H1 (cell line): ENCODE results near the gene CLDN9. TPM values are rescaled to one million over a fixed set of nuclear protein-coding genes. Genes with fewer than 3 reads are reported as not detected.

Experiments
- CTCF ChIA-PET: fragments of 300-600 bp; sonication (Branson Sonifier 250); formaldehyde crosslinking; loops from one replicate; lab custom pipeline; 2021; ENCODE audit not compliant: partially characterized antibody; lab: Charles Lee
- POLR2A ChIA-PET: fragments of 300-600 bp; sonication (Branson Sonifier 250); formaldehyde crosslinking; loops from one replicate; lab custom pipeline; 2021; ENCODE audit warnings: inconsistent platforms; ENCODE audit not compliant: partially characterized antibody; lab: Charles Lee
- DNase-seq, 2 experiments: peaks; one replicate each; pipeline versions ENCODE4 v3.0.0 to v3.0.0-alpha.2; 2010 to 2022; ENCODE audit warnings: low spot score in 2 of 2, low read depth in 1 of 2, mixed read lengths in 1 of 2
- FAIRE-seq: peaks from 2 replicates; lab custom pipeline; 2011; peaks lifted over from hg19 to GRCh38; lab: Jason Lieb, UNC
- H2AFZ ChIP-seq: 2 replicates; pipeline ENCODE4 v1.8.1; 2012; ENCODE audit warnings: low read length, inconsistent platforms
- H2AK5ac ChIP-seq: 2 replicates; pipeline ENCODE4 v1.6.1; 2013; ENCODE audit warnings: low read depth, low read length
- H2BK120ac ChIP-seq: replicated peaks from 2 replicates; pipeline ENCODE3; 2013; ENCODE audit warnings: low read depth, low read length, inconsistent platforms
- H2BK12ac ChIP-seq: 2 replicates; pipeline ENCODE4 v1.6.1; 2013; ENCODE audit warnings: low read depth, low read length
- H2BK15ac ChIP-seq: 2 replicates; pipeline ENCODE4 v1.6.1; 2013; ENCODE audit warnings: low read length
- H2BK20ac ChIP-seq: 2 replicates; pipeline ENCODE4 v1.6.1; 2013; ENCODE audit warnings: low read length
- H2BK5ac ChIP-seq: 2 replicates; pipeline ENCODE4 v1.6.1; 2013; ENCODE audit warnings: low read depth, low read length
- H3K14ac ChIP-seq: 2 replicates; pipeline ENCODE4 v1.6.1; 2013; ENCODE audit warnings: inconsistent platforms; ENCODE audit not compliant: insufficient read length
- H3K18ac ChIP-seq: 2 replicates; pipeline ENCODE4 v1.6.1; 2013; ENCODE audit warnings: low read length; ENCODE audit errors: extremely low read depth
- H3K23ac ChIP-seq: 2 replicates; pipeline ENCODE4 v1.6.1; 2013; ENCODE audit warnings: inconsistent platforms; ENCODE audit not compliant: insufficient read length
- H3K23me2 ChIP-seq: 2 replicates; pipeline ENCODE4 v1.6.1; 2013; ENCODE audit warnings: low read depth, low read length
- H3K27ac ChIP-seq: 2 replicates; pipeline ENCODE4 v1.6.1; 2011; ENCODE audit warnings: low read depth, low read length, inconsistent platforms
- H3K27me3 ChIP-seq, 4 experiments: replicated peaks in 1 of 4; 1 replicate in 1 of 4; 2 replicates in 3 of 4; pipeline versions ENCODE4 v1.6.1 to v1.8.1; 2011 to 2013; ENCODE audit warnings: low read length in 3 of 4, mild to moderate bottlenecking in 3 of 4, inconsistent platforms in 2 of 4, mixed read lengths in 2 of 4, moderate library complexity in 1 of 4; ENCODE audit not compliant: control insufficient read depth in 3 of 4, insufficient read depth in 3 of 4; ENCODE audit errors: extremely low read depth in 1 of 4
- H3K36me3 ChIP-seq, 4 experiments: 2 replicates each; pipeline versions ENCODE4 v1.6.1 to v1.8.1; 2011 to 2013; ENCODE audit warnings: mild to moderate bottlenecking in 4 of 4, low read length in 3 of 4, moderate library complexity in 2 of 4, control low read depth in 1 of 4, inconsistent platforms in 1 of 4; ENCODE audit not compliant: insufficient read depth in 4 of 4, control insufficient read depth in 2 of 4
- H3K4ac ChIP-seq: replicated peaks from 2 replicates; pipeline ENCODE3; 2013; ENCODE audit warnings: low read length, low read depth, mixed read lengths, inconsistent platforms; ENCODE audit not compliant: insufficient read length
- H3K4me1 ChIP-seq, 4 experiments: replicated peaks in 1 of 4; 1 replicate in 1 of 4; 2 replicates in 3 of 4; pipeline versions ENCODE4 v1.6.1 to v1.8.1; 2011 to 2013; ENCODE audit warnings: low read length in 3 of 4, inconsistent platforms in 2 of 4, mixed read lengths in 1 of 4; ENCODE audit not compliant: insufficient read depth in 4 of 4, control insufficient read depth in 3 of 4
- H3K4me2 ChIP-seq, 2 experiments: 2 replicates each; pipeline versions ENCODE4 v1.6.1 to v1.8.1; 2011 to 2013; ENCODE audit warnings: low read depth in 2 of 2, low read length in 2 of 2, control low read depth in 1 of 2, inconsistent platforms in 1 of 2, mild to moderate bottlenecking in 1 of 2; ENCODE audit not compliant: insufficient read depth in 1 of 2
- H3K4me3 ChIP-seq, 4 experiments: fragments of 200-600, 300-600 bp in 1 of 4; sonication (generic), shearing (Covaris generic), sonication (Bioruptor Twin) in 1 of 4; 2 replicates each; pipeline versions ENCODE4 v1.5.1 to v1.8.1; 2011 to 2016; ENCODE audit warnings: low read length in 4 of 4, low read depth in 3 of 4, control low read depth in 2 of 4, inconsistent platforms in 2 of 4, mild to moderate bottlenecking in 2 of 4, mixed read lengths in 1 of 4, moderate library complexity in 1 of 4; ENCODE audit not compliant: insufficient read depth in 2 of 4; ENCODE audit errors: extremely low read depth in 1 of 4
- H3K56ac ChIP-seq: replicated peaks from 2 replicates; pipeline ENCODE3; 2013; ENCODE audit warnings: low read depth, mild to moderate bottlenecking, mixed read lengths, low read length, inconsistent platforms; ENCODE audit not compliant: insufficient read length
- H3K79me1 ChIP-seq: 2 replicates; pipeline ENCODE4 v1.6.1; 2013; ENCODE audit warnings: low read depth, low read length, control low read depth
- H3K79me2 ChIP-seq, 2 experiments: 2 replicates each; pipeline versions ENCODE4 v1.6.1 to v1.8.1; 2012 to 2013; ENCODE audit warnings: low read length in 2 of 2, mild to moderate bottlenecking in 2 of 2, inconsistent platforms in 1 of 2; ENCODE audit not compliant: insufficient read depth in 2 of 2, control insufficient read depth in 1 of 2
- H3K9ac ChIP-seq, 4 experiments: replicated peaks in 1 of 4; 1 replicate in 1 of 4; 2 replicates in 3 of 4; pipeline versions ENCODE4 v1.6.1 to v1.8.1; 2011 to 2013; ENCODE audit warnings: low read depth in 3 of 4, low read length in 3 of 4, control low read depth in 2 of 4, mild to moderate bottlenecking in 2 of 4, moderate library complexity in 2 of 4, inconsistent platforms in 1 of 4; ENCODE audit errors: extremely low read depth in 1 of 4
- H3K9me3 ChIP-seq, 2 experiments: 2 replicates each; pipeline versions ENCODE4 v1.6.1 to v1.8.1; 2012 to 2013; ENCODE audit warnings: mild to moderate bottlenecking in 2 of 2, moderate library complexity in 2 of 2, control low read depth in 1 of 2, inconsistent platforms in 1 of 2, low read depth in 1 of 2, low read length in 1 of 2, mixed read lengths in 1 of 2; ENCODE audit not compliant: insufficient read depth in 2 of 2
- H4K20me1 ChIP-seq, 2 experiments: replicated peaks in 1 of 2; 2 replicates each; pipeline versions ENCODE3 to v1.8.1; 2011 to 2013; ENCODE audit warnings: inconsistent platforms in 2 of 2, low read length in 2 of 2, mild to moderate bottlenecking in 1 of 2; ENCODE audit not compliant: insufficient read depth in 2 of 2, control insufficient read depth in 1 of 2
- H4K5ac ChIP-seq: 2 replicates; pipeline ENCODE4 v1.6.1; 2013; ENCODE audit warnings: low read length, low read depth, mixed read lengths, inconsistent platforms; ENCODE audit not compliant: insufficient read length
- H4K8ac ChIP-seq: 2 replicates; pipeline ENCODE4 v1.8.0; 2013; ENCODE audit warnings: mild to moderate bottlenecking, moderate library complexity, low read length, inconsistent platforms; ENCODE audit not compliant: insufficient read depth; ENCODE audit errors: extremely low read depth
- H4K91ac ChIP-seq: replicated peaks from 2 replicates; pipeline ENCODE3; 2013; ENCODE audit warnings: low read length, mixed read lengths, inconsistent platforms; ENCODE audit not compliant: insufficient read length
- HDAC6 ChIP-seq: IDR thresholded peaks from one replicate; pipeline ENCODE4 v1.7.1; 2012; ENCODE audit warnings: low read depth, mild to moderate bottlenecking, inconsistent platforms, low read length, moderate library complexity
- KDM1A ChIP-seq: fragments of 200-600, 300-600 bp; sonication (generic); IDR thresholded peaks from 2 replicates; pipeline ENCODE4 v1.7.1; 2016; ENCODE audit warnings: mild to moderate bottlenecking, low read length, borderline replicate concordance
- KDM4A ChIP-seq: IDR thresholded peaks from one replicate; pipeline ENCODE4 v1.7.1; 2012; ENCODE audit warnings: low read depth, mild to moderate bottlenecking, moderate library complexity, low read length, inconsistent platforms; ENCODE audit not compliant: severe bottlenecking
- POLR2AphosphoS5 ChIP-seq: IDR thresholded peaks from 2 replicates; pipeline ENCODE4 v1.6.1; 2011; ENCODE audit warnings: low read depth, low read length
- RNF2 ChIP-seq: fragments of 200-900, 300-1000 bp; sonication (generic); IDR thresholded peaks from 2 replicates; pipeline ENCODE4 v1.7.1; 2016; ENCODE audit warnings: borderline replicate concordance, low read depth, mild to moderate bottlenecking, antibody characterized with exemption, low read length; ENCODE audit not compliant: poor library complexity, severe bottlenecking; ENCODE audit errors: missing control alignments
- RXRA ChIP-seq: IDR thresholded peaks from 2 replicates; pipeline ENCODE4 v1.6.1; 2011; ENCODE audit warnings: low read depth, mild to moderate bottlenecking, low read length, moderate library complexity; ENCODE audit not compliant: insufficient read depth
- TBP ChIP-seq: IDR thresholded peaks from 2 replicates; pipeline ENCODE4 v1.6.1; 2011; ENCODE audit warnings: low read depth, low read length, improper control_type of control experiment
- WGBS, 2 experiments: shearing (Covaris generic) in 1 of 2; methylation state at CpG; one replicate each; pipeline versions ENCODE4 v1.1.6 to v1.1.7; 2013 to 2015; ENCODE audit warnings: low lambda C conversion rate in 2 of 2, mixed read lengths in 2 of 2, inconsistent platforms in 1 of 2, low coverage in 1 of 2, missing lambda C conversion rate in 1 of 2; ENCODE audit not compliant: insufficient replicate concordance in 2 of 2, insufficient coverage in 1 of 2, insufficient read length in 1 of 2; ENCODE audit errors: extremely low coverage in 1 of 2, missing lambda C conversion rate in 1 of 2; 5-methylcytosine and 5-hydroxymethylcytosine counted together
- polyA plus RNA-seq, 7 experiments: library from polyadenylated mRNA; depleted of rRNA in 3 of 7; stranded (reverse) in 5 of 7; unstranded in 2 of 7; fragments of >200 nt in 5 of 7; fragments of 200-250 nt in 2 of 7; gene quantifications; 1 replicate in 5 of 7; 2 replicates in 1 of 7; 4 replicates in 1 of 7; pipeline versions ENCODE4 v1.2.1 to v1.2.3, GENCODE V29; 2011 to 2013; ENCODE audit warnings: missing spikeins in 2 of 7, mixed read lengths in 2 of 7
- total RNA-seq: library from RNA; stranded (reverse); fragmentation: NEBNext Ultra II Directional; extraction: Animal tissue kit (Norgen Biotek cat#: 25700); gene quantifications from 2 replicates; pipeline ENCODE4 v1.2.1, GENCODE V29; 2021
- TF ChIP-seq, protein P1 (sequence below), 3 experiments: IDR thresholded peaks; 1 replicate in 2 of 3; 2 replicates in 1 of 3; pipeline versions ENCODE4 v1.5.1 to v1.6.1; 2011; ENCODE audit warnings: low read length in 3 of 3, mild to moderate bottlenecking in 3 of 3, inconsistent platforms in 2 of 3, low read depth in 1 of 3, moderate library complexity in 1 of 3; ENCODE audit not compliant: insufficient read depth in 1 of 3; ENCODE audit errors: control extremely low read depth in 1 of 3

Gene CLDN9
- total and polyA plus RNA-seq, 2 of the 8 experiments (the other 6 are each of a cell fraction or from before 2014, with no cell fraction given) = 0.60 to 0.89 TPM

DNA sequence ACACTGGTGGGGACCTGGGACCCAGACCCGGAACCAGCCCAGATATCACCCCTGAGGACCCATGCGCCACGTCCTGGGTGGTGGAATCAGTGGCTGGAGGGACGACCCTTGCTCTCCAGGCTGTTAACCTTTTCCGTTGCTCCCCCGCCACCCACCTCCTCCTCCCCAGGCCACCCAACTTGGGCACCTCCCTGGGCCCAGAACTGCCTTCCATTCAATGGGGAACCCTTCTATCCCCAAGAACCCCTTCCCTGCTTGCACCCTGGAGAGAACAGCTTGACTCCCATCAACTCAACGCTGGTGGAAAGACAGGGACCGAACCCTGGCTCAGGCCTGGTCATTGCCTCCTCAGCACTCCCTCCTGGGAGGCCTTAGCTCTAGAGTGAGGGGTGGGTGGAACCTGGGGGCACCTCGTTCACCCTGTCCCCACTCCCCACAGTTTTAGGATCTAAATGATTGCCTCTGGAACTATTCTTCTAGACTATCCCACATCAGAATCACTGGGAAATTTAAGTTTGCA is 47.1 kb downstream of the CLDN9 start:
- no peak overlapping the region for H3K56ac ChIP-seq
- FAIRE-seq (no peak), DNase-seq (no peak)
- no peaks in the 10 kb centered on the region for H3K36me3 ChIP-seq
- H3K4me3 ChIP-seq = peak overlapping the region in 3 of 4 experiments; percentile 27 to 86 (median 38); a peak in 4 of 8 replicates
- H2AFZ ChIP-seq = 0 out of 2 replicates have a peak overlapping the region, but pooled peaks have one; percentile 52
- H3K79me1 ChIP-seq = no peaks in the 10 kb centered on the region
- peak overlapping the region; percentile 9 for H3K4ac ChIP-seq
- no peaks in the 10 kb centered on the region for H3K9me3 ChIP-seq
- H2BK120ac ChIP-seq = no peak overlapping the region
- H4K5ac ChIP-seq = peak overlapping the region; percentile 65
- WGBS, 2 experiments = 73% methylated on average over 8 of the region's 9 CpGs; no CpG with 5 or more reads in 1 of the 2 experiments
- ChIA-PET POLR2A (interaction anchor here (0.8 to 12.7 kb wide), 19 partner anchors 9 to 124 kb away, joined by 3 to 140 read pairs (median 5); partner anchors contain the start of genes CLDN6, CLDN9, HCFC1R1 and THOC6), CTCF (interaction anchor here (0.5 to 8.3 kb wide), 30 partner anchors 9 to 740 kb away, joined by 3 to 88 read pairs (median 6); partner anchors contain the start of genes MMP25, ZNF205, ZNF213 and ZSCAN10)
- H3K23ac ChIP-seq = no peak overlapping the region
- peak overlapping the region; percentile 86 for H4K91ac ChIP-seq
- H3K14ac ChIP-seq = no peak overlapping the region
- no peaks in the 10 kb centered on the region for H3K79me2 ChIP-seq
- no peak overlapping the region for H2AK5ac ChIP-seq
- 0 out of 2 replicates have a peak overlapping the region, but pooled peaks have one; percentile 34 for H2BK20ac ChIP-seq
- H2BK12ac ChIP-seq = peak overlapping the region; percentile 84; the same call in 1 of the 2 replicates
- peaks cover 4 to 7% of the 10 kb centered on the region in 2 experiments for H4K20me1 ChIP-seq
- no peaks in the 10 kb centered on the region; a peak in 1 of 7 replicates for H3K27me3 ChIP-seq
- H3K4me2 ChIP-seq = peak overlapping the region; percentile 10 to 79; a peak in 3 of 4 replicates
- H3K4me1 ChIP-seq = peaks cover 5 to 19% (median 6%) of the 10 kb centered on the region in 4 experiments; a peak in 6 of 7 replicates
- H3K18ac ChIP-seq = peak overlapping the region; percentile 78
- peaks cover 6% of the 10 kb centered on the region; the same call in 1 of the 2 replicates for H3K23me2 ChIP-seq
- peak overlapping the region; percentile 95; the same call in 1 of the 2 replicates for H2BK15ac ChIP-seq
- peak overlapping the region; percentile 60; the same call in 1 of the 2 replicates for H2BK5ac ChIP-seq
- no peak overlapping the region for H3K27ac ChIP-seq
- 0 out of 7 replicates have a peak overlapping the region, but pooled peaks of 2 of the 4 experiments have one; percentile 3 to 13 for H3K9ac ChIP-seq
- 0 out of 2 replicates have a peak overlapping the region, but pooled peaks have one; percentile 58 for H4K8ac ChIP-seq
- TF ChIP-seq, protein P1, sequence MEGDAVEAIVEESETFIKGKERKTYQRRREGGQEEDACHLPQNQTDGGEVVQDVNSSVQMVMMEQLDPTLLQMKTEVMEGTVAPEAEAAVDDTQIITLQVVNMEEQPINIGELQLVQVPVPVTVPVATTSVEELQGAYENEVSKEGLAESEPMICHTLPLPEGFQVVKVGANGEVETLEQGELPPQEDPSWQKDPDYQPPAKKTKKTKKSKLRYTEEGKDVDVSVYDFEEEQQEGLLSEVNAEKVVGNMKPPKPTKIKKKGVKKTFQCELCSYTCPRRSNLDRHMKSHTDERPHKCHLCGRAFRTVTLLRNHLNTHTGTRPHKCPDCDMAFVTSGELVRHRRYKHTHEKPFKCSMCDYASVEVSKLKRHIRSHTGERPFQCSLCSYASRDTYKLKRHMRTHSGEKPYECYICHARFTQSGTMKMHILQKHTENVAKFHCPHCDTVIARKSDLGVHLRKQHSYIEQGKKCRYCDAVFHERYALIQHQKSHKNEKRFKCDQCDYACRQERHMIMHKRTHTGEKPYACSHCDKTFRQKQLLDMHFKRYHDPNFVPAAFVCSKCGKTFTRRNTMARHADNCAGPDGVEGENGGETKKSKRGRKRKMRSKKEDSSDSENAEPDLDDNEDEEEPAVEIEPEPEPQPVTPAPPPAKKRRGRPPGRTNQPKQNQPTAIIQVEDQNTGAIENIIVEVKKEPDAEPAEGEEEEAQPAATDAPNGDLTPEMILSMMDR (IDR thresholded peaks at IDR 0.05; ENCODE audit: control extremely low read depth in 1 of 3, insufficient read depth in 1 of 3, low read depth in 1 of 3, low read length in 3 of 3) = no peak
- TF ChIP-seq HDAC6 (no peak), TBP (no peak), KDM1A (no peak), POLR2AphosphoS5 (no peak), RNF2 (no peak), RXRA (no peak), KDM4A (no peak)
